NCI-H69 (cell line): Measurements from ENCODE around the gene IQCE.
"Not testable (repeated sequence)": the region's sequence is repeated elsewhere in the genome, so short reads cannot be mapped to it uniquely, and the experiment has no call there.

ENCODE experiments used
- DNase-seq: peaks from one replicate; lab custom pipeline; 2025; lab: John Stamatoyannopoulos, UW

Gene IQCE

GRCh38 chr7:2533566-2533965 is 25.2 kb upstream of the IQCE start:
- DNase-seq: not testable (repeated sequence)

- not testable (repeated sequence) for DNase-seq
Measured at GRCh38 chr7:2534214-2534613, 24.6 kb upstream of the IQCE start.

GRCh38 chr7:2535872-2536627 is 22.7 kb upstream of the IQCE start:
- peak; percentile 60 for DNase-seq

GRCh38 chr7:2537981-2538851 is 20.6 kb upstream of the IQCE start:
- DNase-seq: no peak

- DNase-seq: no peak
Measured at GRCh38 chr7:2539031-2539911, 19.5 kb upstream of the IQCE start.

GRCh38 chr7:2540133-2540532 is 18.6 kb upstream of the IQCE start:
- DNase-seq: no peak

DNA sequence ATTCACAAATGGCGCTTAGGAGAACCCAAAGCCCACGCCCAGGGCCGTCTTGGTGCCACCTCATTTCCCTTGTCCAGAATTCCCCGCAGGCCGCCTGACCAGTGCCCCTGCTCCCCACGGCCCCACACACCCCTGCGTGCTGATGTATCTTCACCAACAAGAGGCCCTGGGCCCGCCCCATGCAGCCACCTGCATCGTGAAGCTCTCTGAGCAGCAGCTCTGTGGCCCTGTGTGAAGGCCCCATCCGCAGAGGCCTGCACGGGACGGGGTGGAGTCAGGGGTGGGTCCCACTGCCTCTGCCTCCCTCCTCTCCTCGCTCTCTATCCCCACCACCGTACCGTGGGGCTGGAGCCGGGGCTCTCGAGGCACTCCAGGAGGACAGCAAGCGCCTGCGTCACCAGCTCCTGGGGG is 18.1 kb upstream of the IQCE start:
- no peak for DNase-seq

- no peak for DNase-seq
Measured at GRCh38 chr7:2541291-2542010, 17.3 kb upstream of the IQCE start.

DNA sequence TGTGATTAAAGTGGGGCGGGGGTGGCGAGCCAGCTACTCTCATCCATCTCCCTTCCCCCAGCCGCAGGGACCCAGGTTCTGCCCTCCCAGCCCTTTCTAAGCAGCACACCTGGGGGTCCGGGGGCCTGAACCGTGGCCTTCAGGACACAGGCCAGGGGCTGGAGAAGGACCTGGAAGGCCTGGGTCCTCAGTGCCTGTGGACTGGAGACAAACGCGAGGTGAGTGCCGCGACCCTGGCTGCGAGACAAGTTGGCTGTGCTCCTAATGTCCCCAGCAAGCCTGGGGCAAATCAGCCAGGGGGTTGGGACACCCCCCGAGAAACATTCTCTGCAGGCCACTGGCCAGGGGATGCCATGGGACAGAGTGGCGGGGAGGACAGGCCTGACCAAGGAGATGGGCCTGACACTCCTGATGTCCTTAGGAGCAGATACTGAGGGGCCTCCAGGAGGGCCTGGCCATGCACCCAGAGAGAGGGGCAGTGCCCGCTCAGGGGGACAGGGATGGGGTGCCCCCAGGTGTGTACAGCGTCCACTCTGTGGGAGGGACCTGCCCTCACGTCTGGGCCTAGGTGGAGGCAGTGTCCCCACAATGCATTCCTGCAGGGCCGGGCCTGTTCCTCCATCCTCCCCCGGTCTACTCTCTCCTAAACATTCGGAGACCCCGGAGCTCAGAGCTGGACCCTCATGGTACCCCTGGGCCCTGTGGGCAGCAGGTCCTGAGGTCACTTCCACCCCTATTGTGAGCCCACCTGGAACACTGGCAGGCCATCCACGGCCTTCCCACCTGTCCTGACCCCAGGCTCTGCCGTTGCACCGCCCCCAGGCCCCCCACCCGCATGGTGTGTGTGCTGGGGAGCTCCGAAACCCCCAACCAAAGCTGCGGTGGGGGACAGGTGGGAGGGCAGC is 16.5 kb upstream of the IQCE start:
- DNase-seq: no peak

GRCh38 chr7:2542916-2543871 is 15.6 kb upstream of the IQCE start:
- no peak for DNase-seq

DNA sequence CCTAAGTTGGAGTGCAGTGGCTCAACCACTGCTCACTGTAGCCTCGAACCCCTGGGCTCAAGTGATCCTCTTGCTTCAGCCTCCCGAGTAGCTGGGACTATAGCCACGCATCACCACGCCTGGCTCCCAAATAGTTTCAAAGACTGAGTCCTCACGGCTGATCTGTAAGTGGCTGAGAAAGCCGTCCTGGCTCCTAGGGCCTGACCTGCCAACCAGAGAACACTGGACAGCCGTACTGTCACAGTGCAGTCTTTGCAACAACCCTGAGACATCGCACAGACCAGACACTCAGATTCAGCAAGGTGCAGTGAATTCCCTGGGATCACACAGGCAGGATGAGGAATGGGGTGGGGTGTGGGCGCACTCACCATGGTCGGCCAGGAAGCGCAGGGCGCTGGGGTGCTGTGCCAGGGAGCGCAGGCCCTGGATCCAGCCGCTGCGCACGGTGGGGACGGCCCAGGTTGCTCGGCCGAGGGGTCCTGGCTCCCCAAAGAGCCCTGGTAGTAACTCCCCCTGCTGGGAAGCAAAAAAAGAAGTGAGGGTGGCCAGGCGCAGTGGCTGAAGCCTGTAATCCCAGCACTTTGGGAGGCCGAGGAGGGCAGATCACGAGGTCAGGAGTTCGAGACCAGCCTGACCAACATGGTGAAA is 14.1 kb upstream of the IQCE start:
- no peak for DNase-seq

- no peak for DNase-seq
Measured at GRCh38 chr7:2545746-2546425, 12.9 kb upstream of the IQCE start.

- DNase-seq: no peak
Measured at GRCh38 chr7:2546776-2547586, 11.8 kb upstream of the IQCE start.

DNA sequence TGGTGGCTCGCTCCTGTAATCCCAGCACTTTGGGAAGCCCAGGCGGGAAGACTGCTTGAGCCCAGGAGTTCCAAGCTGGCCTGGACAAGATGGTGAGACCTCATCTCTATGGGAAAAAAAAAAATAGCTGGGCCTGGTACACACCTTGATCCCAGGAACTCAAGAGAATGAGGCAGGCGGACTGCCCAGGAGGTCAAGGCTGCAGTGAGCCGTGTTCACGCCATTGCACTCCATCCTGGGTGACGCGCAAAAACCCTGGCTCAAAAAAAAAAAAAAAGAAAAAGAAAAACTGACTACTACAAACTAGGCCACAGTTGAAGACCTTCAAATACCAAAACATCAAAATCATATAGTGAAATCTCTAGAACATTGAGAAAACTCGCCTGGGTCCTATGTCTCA is 7.4 kb upstream of the IQCE start:
- no peak for DNase-seq

DNA sequence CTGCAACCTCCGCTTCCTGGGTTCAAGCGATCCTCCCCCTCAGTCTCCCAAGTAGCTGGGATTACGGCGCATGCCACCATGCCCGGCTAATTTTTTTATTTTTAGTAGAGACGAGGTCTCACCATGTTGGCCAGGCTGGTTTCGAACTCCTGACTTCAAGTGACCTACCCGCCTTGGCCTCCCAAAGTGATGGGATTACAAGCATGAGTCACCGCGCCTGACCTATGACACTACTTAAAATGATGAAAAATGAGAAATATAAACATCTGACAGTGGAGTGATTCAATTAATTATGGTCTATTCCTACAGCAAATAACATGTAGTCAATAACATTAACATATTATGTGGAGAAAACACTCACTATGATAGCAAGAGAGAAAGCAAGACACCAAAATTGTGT is 5.7 kb upstream of the IQCE start:
- no peak for DNase-seq

DNA sequence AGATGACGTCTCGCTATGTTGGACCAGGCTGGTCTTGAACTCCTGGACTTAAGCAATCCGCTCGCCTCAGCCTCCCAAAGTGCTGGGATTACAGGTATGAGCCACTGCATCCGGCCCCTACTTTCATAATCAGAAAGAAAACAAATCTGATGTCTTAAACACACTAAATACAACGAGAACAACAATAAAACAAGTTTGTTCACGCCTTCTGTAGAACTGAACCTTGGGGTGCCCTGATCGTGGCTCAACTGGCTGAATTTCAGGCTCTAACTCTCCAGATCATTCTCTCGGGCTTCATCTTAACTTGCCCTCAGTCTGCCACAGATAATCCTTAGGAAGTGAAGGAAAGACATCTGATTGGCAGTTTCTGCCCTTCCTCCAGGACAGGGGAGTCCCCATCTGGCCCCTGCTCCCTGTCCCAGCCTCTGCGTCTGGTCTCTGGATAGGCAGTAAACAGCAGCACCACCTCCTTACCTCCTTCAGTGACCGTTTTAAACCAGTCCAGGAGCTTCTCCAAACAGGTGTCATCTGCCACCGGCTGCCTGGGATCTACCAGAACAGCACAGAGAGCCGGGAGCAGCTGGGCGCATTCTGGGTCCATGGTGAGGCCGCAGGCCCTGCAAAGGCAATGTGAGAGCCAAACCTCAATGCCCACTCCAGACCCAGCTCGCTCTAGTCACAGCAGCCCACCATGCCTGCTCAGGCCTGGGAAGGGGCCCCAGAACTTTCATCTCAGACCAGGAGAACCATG is 4.8 kb upstream of the IQCE start:
- peak; percentile 27 for DNase-seq

- peak; percentile 42 for DNase-seq
Measured at GRCh38 chr7:2554661-2555111, 4.1 kb upstream of the IQCE start.
